SK-N-SH treated with all-trans-retinoic acid at 6 μM for 48 hours (cell line): ENCODE measurements around the gene OCIAD1.

Experiments
- ARNTL ChIP-seq: fragments of 450-650 bp; formaldehyde crosslinking; IDR thresholded peaks from 2 replicates; pipeline ENCODE4 v1.5.0; 2020; ENCODE audit warnings: low read depth, mild to moderate bottlenecking, moderate library complexity, borderline replicate concordance
- CREB5 ChIP-seq: fragments of 250-450 bp; sonication (Bioruptor Pico); IDR thresholded peaks from 2 replicates; pipeline ENCODE4 v1.5.1; 2020; ENCODE audit warnings: low read depth, mild to moderate bottlenecking, moderate library complexity
- ISL1 ChIP-seq: fragments of 250-450 bp; sonication (Bioruptor Pico); IDR thresholded peaks from 2 replicates; pipeline ENCODE4 v2.1.2; 2022; ENCODE audit warnings: mild to moderate bottlenecking, moderate library complexity
- OSR1 ChIP-seq: fragments of 250-450 bp; sonication (Bioruptor Pico); IDR thresholded peaks from 2 replicates; pipeline ENCODE4 v1.8.0; 2022; ENCODE audit warnings: moderate library complexity, mild to moderate bottlenecking, inconsistent platforms
- PATZ1 ChIP-seq: fragments of 250-450 bp; sonication (Bioruptor Pico); IDR thresholded peaks from 2 replicates; pipeline ENCODE4 v1.8.0; 2020; ENCODE audit warnings: mild to moderate bottlenecking, moderate library complexity, borderline replicate concordance
- RARB ChIP-seq: fragments of 250-450 bp; sonication (Bioruptor Pico); IDR thresholded peaks from 2 replicates; pipeline ENCODE4 v1.8.0; 2021; ENCODE audit warnings: mild to moderate bottlenecking, moderate library complexity
- SNAI2 ChIP-seq: fragments of 250-450 bp; sonication (Bioruptor Pico); IDR thresholded peaks from 2 replicates; pipeline ENCODE4 v1.5.0; 2020; ENCODE audit warnings: mild to moderate bottlenecking, moderate library complexity
- TCF4 ChIP-seq: fragments of 250-450 bp; sonication (Bioruptor Pico); IDR thresholded peaks from 2 replicates; pipeline ENCODE4 v1.8.0; 2021; ENCODE audit warnings: mild to moderate bottlenecking, moderate library complexity, borderline replicate concordance
- ZFP30 ChIP-seq: fragments of 450-650 bp; formaldehyde crosslinking; IDR thresholded peaks from 2 replicates; pipeline ENCODE4 v1.5.0; 2022; ENCODE audit warnings: mild to moderate bottlenecking, moderate library complexity
- ZNF565 ChIP-seq: fragments of 450-650 bp; formaldehyde crosslinking; conservative IDR thresholded peaks from 2 replicates; pipeline ENCODE4 v1.5.0; 2020; ENCODE audit warnings: low read depth, mild to moderate bottlenecking, moderate library complexity
- ZNF70 ChIP-seq: fragments of 450-650 bp; formaldehyde crosslinking; IDR thresholded peaks from 2 replicates; pipeline ENCODE4 v1.5.0; 2020; ENCODE audit warnings: mild to moderate bottlenecking, moderate library complexity
- TF ChIP-seq, protein P1 (sequence below): fragments of 250-450 bp; sonication (Bioruptor Pico); IDR thresholded peaks from 2 replicates; pipeline ENCODE4 v1.5.1; 2021; ENCODE audit warnings: mild to moderate bottlenecking, moderate library complexity

GRCh38 chr4:48832571-48832970 lies 1.7 kb downstream of the OCIAD1 start:
- TF ChIP-seq ZNF565 (CRISPR knock-in tag) = no peak
- TF ChIP-seq OSR1 = no peak
- TF ChIP-seq ARNTL = no peak
- TF ChIP-seq ZFP30 (CRISPR knock-in tag) = no peak
- no peak for TF ChIP-seq SNAI2
- TF ChIP-seq ISL1 (CRISPR knock-in tag) = no peak
- TF ChIP-seq RARB (CRISPR knock-in tag) = no peak
- TF ChIP-seq CREB5 (CRISPR knock-in tag) = no peak
- TF ChIP-seq, protein P1, sequence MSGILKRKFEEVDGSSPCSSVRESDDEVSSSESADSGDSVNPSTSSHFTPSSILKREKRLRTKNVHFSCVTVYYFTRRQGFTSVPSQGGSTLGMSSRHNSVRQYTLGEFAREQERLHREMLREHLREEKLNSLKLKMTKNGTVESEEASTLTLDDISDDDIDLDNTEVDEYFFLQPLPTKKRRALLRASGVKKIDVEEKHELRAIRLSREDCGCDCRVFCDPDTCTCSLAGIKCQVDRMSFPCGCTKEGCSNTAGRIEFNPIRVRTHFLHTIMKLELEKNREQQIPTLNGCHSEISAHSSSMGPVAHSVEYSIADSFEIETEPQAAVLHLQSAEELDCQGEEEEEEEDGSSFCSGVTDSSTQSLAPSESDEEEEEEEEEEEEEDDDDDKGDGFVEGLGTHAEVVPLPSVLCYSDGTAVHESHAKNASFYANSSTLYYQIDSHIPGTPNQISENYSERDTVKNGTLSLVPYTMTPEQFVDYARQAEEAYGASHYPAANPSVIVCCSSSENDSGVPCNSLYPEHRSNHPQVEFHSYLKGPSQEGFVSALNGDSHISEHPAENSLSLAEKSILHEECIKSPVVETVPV (CRISPR knock-in tag) = no peak
- TF ChIP-seq ZNF70 = no peak
- TF ChIP-seq TCF4 (CRISPR knock-in tag) = no peak
- TF ChIP-seq PATZ1 (CRISPR knock-in tag) = no peak
